Measurements from ENCODE around the gene MAN2A1. TPM values are rescaled to one million over a fixed set of nuclear protein-coding genes. Genes with fewer than 3 reads are reported as not detected.

MAN2A1 gene
- total RNA-seq, 1 experiment from 2014 or later: 35.4 TPM

DNA sequence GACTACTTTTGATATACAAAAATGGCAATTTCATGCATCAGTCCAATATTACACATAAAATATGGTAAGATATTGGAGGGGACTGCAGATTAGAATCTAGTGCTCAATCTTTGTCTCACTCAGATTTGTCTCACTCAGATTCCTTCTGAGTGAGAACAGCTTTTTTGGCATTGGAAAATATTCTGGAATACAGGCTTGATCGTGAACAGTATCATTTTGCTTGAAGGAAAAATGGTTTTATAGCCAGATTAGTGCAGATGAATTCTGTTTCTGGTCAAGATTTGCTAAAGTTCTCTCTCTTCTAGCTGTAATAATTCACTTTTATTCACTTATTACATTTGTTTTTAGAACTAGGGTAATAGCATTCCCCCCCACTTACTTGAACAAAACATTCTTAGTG is 51.2 kb downstream of the MAN2A1 start:
- ChIA-PET RAD21 (ENCODE audit: low non-redundant PET in 1 of 2, low total read pairs in 2 of 2, uncharacterized antibody in 2 of 2, unreplicated experiment in 2 of 2) (no interaction called here), POLR2A (no interaction called here), CTCF (no interaction called here)
- intact Hi-C loops (cut with micrococcal nuclease): no loop called here
- H3K4me1 ChIP-seq (ENCODE audit: control insufficient read depth in 1 of 2, insufficient read depth in 2 of 2, low read length in 2 of 2): peaks cover 6 to 27% of the 10 kb centered on the region in 2 experiments; a peak in 2 of 4 replicates
- H2AFZ ChIP-seq (ENCODE audit: low read depth, low read length, poor library complexity, severe bottlenecking): no peak overlapping the region
- H3K9me2 ChIP-seq (ENCODE audit: insufficient read depth): no peaks in the 10 kb centered on the region
- H3K27ac ChIP-seq (ENCODE audit: low read depth, low read length): no peak overlapping the region
- H3K4me2 ChIP-seq (ENCODE audit: low read length): no peak overlapping the region
- no peak for DNase-seq (ENCODE audit: low read depth, low spot score)
- H3K27me3 ChIP-seq (ENCODE audit: insufficient read depth, low read length): no peaks in the 10 kb centered on the region
- no peaks in the 10 kb centered on the region for H4K20me1 ChIP-seq (ENCODE audit: insufficient read depth)
- no peak for ATAC-seq
- no peaks in the 10 kb centered on the region for H3K9me3 ChIP-seq (ENCODE audit: control insufficient read depth in 1 of 2, insufficient read depth in 1 of 2, low read depth in 1 of 2, low read length in 2 of 2)
- no TSS peak for BruUV-seq (replicated peaks)
- no peaks in the 10 kb centered on the region for H3K79me2 ChIP-seq (ENCODE audit: insufficient read depth, low read length)
- no peaks in the 10 kb centered on the region for H3K36me3 ChIP-seq (ENCODE audit: control insufficient read depth in 1 of 2, insufficient read depth in 2 of 2, low read length in 2 of 2)
- TF ChIP-seq POLR2A (IDR thresholded peaks at IDR 0.05; ENCODE audit: borderline replicate concordance, extremely low read depth, insufficient read depth, insufficient read length) (no peak), EZH2phosphoT487 (IDR thresholded peaks at IDR 0.05; ENCODE audit: borderline replicate concordance) (no peak), SRF (IDR thresholded peaks at IDR 0.05; ENCODE audit: low read depth) (no peak), EGR1 (IDR thresholded peaks at IDR 0.05; ENCODE audit: low read depth) (no peak), EZH2 (IDR thresholded peaks at IDR 0.05) (no peak), ZNF274 (IDR thresholded peaks at IDR 0.05; ENCODE audit: low read depth, low read length) (no peak), CEBPB (IDR thresholded peaks at IDR 0.05; ENCODE audit: low read depth) (no peak), ELF1 (IDR thresholded peaks at IDR 0.05; ENCODE audit: borderline replicate concordance, low read depth) (no peak), FOSL1 (IDR thresholded peaks at IDR 0.05; ENCODE audit: low read depth) (no peak), SP1 (IDR thresholded peaks at IDR 0.05; ENCODE audit: low read depth) (no peak), ZFX (IDR thresholded peaks at IDR 0.05) (no peak), TCF7L2 (IDR thresholded peaks at IDR 0.05; ENCODE audit: borderline replicate concordance, extremely low read depth, insufficient read depth, insufficient read length) (no peak), CBX3 (IDR thresholded peaks at IDR 0.05; ENCODE audit: low read depth) (no peak), RAD21 (IDR thresholded peaks at IDR 0.05; ENCODE audit: low read depth) (no peak)
- TF ChIP-seq, protein P1, sequence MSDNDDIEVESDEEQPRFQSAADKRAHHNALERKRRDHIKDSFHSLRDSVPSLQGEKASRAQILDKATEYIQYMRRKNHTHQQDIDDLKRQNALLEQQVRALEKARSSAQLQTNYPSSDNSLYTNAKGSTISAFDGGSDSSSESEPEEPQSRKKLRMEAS (IDR thresholded peaks at IDR 0.05): no peak
- TF ChIP-seq, protein P2, sequence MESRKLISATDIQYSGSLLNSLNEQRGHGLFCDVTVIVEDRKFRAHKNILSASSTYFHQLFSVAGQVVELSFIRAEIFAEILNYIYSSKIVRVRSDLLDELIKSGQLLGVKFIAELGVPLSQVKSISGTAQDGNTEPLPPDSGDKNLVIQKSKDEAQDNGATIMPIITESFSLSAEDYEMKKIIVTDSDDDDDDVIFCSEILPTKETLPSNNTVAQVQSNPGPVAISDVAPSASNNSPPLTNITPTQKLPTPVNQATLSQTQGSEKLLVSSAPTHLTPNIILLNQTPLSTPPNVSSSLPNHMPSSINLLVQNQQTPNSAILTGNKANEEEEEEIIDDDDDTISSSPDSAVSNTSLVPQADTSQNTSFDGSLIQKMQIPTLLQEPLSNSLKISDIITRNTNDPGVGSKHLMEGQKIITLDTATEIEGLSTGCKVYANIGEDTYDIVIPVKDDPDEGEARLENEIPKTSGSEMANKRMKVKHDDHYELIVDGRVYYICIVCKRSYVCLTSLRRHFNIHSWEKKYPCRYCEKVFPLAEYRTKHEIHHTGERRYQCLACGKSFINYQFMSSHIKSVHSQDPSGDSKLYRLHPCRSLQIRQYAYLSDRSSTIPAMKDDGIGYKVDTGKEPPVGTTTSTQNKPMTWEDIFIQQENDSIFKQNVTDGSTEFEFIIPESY (IDR thresholded peaks at IDR 0.05; ENCODE audit: extremely low read depth, insufficient replicate concordance, low read length): no peak
- TF ChIP-seq, protein P3, sequence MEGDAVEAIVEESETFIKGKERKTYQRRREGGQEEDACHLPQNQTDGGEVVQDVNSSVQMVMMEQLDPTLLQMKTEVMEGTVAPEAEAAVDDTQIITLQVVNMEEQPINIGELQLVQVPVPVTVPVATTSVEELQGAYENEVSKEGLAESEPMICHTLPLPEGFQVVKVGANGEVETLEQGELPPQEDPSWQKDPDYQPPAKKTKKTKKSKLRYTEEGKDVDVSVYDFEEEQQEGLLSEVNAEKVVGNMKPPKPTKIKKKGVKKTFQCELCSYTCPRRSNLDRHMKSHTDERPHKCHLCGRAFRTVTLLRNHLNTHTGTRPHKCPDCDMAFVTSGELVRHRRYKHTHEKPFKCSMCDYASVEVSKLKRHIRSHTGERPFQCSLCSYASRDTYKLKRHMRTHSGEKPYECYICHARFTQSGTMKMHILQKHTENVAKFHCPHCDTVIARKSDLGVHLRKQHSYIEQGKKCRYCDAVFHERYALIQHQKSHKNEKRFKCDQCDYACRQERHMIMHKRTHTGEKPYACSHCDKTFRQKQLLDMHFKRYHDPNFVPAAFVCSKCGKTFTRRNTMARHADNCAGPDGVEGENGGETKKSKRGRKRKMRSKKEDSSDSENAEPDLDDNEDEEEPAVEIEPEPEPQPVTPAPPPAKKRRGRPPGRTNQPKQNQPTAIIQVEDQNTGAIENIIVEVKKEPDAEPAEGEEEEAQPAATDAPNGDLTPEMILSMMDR (IDR thresholded peaks at IDR 0.05 in 2 of 3, conservative IDR thresholded peaks at IDR 0.05 in 1 of 3; ENCODE audit: borderline replicate concordance in 1 of 3, insufficient read depth in 1 of 3, low read depth in 2 of 3, low read length in 2 of 3): no peak
- TF ChIP-seq, protein P4, sequence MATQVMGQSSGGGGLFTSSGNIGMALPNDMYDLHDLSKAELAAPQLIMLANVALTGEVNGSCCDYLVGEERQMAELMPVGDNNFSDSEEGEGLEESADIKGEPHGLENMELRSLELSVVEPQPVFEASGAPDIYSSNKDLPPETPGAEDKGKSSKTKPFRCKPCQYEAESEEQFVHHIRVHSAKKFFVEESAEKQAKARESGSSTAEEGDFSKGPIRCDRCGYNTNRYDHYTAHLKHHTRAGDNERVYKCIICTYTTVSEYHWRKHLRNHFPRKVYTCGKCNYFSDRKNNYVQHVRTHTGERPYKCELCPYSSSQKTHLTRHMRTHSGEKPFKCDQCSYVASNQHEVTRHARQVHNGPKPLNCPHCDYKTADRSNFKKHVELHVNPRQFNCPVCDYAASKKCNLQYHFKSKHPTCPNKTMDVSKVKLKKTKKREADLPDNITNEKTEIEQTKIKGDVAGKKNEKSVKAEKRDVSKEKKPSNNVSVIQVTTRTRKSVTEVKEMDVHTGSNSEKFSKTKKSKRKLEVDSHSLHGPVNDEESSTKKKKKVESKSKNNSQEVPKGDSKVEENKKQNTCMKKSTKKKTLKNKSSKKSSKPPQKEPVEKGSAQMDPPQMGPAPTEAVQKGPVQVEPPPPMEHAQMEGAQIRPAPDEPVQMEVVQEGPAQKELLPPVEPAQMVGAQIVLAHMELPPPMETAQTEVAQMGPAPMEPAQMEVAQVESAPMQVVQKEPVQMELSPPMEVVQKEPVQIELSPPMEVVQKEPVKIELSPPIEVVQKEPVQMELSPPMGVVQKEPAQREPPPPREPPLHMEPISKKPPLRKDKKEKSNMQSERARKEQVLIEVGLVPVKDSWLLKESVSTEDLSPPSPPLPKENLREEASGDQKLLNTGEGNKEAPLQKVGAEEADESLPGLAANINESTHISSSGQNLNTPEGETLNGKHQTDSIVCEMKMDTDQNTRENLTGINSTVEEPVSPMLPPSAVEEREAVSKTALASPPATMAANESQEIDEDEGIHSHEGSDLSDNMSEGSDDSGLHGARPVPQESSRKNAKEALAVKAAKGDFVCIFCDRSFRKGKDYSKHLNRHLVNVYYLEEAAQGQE (IDR thresholded peaks at IDR 0.05; ENCODE audit: low read depth): no peak
- TF ChIP-seq, protein P5, sequence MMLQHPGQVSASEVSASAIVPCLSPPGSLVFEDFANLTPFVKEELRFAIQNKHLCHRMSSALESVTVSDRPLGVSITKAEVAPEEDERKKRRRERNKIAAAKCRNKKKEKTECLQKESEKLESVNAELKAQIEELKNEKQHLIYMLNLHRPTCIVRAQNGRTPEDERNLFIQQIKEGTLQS (IDR thresholded peaks at IDR 0.05): no peak
- H3K4me3 ChIP-seq (replicated peaks in 1 of 2; ENCODE audit: low read depth in 1 of 2, low read length in 2 of 2): no peak overlapping the region
- H3K9ac ChIP-seq (ENCODE audit: low read length): no peak overlapping the region

All from HCT116 (cell line).